Activated naive CD4-positive, alpha-beta T cell treated with Interleukin-2 at 50 U/mL for 16 hours (primary cell): ENCODE measurements around the gene PLS1.
"Not testable (repeated sequence)": the region's sequence is repeated elsewhere in the genome, so short reads cannot be mapped to it uniquely, and the experiment has no call there.

Experiments used
- DNase-seq: peaks from one replicate; pipeline ENCODE4 v3.0.0-alpha.2; 2020

Gene PLS1

DNA sequence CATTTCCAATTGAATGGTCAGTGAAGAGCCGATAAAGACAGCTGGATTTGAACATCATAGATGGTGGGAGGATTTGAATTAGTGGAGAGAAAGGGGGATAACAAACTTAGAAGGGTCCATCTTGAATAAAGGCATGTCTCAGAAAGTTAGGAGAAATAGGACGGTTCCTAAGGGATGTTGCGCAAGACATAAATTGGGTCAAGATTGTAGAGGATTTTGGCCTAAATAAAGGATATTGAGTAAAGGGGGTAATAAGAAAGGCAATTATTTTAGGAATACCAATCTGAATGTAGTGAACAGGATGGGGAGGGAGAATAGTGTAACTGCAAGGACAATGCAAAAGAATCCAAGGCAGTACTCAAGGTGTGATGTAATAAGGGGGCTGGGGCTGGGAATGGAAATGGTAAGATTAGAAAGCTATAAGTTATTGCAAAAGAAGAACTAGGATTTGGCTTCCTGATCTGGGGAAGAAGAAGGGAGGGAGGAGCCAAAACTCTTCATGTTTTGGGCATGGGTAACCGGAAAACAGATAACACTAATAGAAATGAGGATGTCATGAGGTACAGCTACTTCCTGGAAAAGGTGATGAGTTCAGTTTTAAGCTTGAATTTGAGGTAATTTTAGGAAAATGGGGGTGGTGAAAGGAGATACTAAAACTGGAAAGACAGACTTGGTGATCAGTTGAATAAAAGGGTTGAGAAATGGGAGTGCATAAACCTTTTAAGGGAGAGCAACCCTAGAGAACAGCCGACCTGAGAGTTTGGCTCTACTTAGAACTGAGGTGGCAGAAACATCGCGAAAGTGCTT, 110.3 kb downstream of the PLS1 start:
- DNase-seq = no peak

DNA sequence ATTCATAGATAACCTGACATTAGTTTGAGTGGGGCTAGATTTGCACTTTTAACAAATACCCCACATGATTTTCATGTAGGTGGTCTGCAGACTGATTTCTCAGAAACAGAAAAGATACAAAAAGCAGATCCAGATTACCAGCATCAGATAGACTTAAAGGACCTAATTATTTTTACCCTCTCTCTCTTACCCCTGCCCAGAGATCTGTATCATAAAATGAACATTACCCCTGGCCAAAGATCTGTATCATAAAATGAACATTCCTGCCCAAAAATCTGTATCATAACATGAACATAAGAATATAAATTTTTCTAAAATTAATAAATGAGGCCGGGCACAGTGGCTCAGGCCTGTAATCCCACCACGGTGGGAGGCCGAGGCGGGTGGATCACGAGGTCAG, 113.0 kb downstream of the PLS1 start:
- DNase-seq = no peak

DNA sequence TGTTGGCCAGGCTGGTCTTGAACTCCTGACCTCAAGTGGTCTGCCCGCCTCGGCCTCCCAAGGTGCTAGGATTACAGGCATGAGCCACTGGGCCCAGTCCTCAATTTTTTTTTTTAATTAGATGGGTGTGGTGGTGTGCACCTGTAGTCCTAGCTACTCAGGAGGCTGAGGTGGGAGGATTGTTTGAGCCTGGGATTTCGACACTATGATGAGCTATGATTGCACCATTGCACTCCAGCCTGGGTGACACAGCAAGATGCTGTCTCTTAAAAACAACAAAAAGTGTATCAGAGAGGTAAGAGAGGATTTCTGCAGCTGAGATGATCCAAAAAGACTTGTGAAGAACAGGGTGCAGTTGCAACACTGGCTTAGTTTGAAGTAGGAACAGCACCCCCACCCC, 118.7 kb downstream of the PLS1 start:
- not testable (repeated sequence) for DNase-seq

DNA sequence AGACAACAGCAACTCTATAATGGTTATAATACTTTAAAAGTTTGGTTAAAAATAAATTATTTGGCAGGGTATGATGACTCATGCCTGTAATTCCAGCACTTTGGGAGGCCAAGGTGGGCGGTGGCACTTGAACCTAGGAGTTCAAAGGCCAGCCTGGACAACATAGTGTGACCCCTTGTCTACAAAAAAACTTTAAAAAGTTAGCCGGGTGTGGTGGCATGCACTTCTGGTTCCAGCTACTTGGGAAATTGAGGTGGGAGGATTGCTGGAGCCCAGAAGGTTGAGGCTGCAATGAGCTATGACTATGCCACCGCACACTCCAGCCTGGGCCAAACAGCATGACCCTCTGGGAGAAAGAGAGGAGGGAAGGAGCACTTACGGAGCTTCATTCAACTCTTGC, 119.9 kb downstream of the PLS1 start:
- no peak for DNase-seq

DNA sequence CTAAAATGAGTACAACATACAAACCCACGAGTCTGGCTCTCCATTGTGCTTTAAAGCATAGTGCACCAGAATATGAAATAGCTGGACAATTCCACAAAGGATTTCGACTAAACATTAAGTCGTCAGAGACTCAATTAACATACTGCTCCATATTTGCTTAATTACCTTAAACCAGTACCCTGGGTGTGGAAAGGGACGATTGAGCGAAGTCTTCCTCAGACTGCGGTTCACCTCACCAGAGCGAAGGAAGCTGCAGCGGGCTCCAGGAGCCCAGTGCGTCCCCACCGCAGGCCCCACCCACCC, 127.4 kb downstream of the PLS1 start:
- no peak for DNase-seq

DNA sequence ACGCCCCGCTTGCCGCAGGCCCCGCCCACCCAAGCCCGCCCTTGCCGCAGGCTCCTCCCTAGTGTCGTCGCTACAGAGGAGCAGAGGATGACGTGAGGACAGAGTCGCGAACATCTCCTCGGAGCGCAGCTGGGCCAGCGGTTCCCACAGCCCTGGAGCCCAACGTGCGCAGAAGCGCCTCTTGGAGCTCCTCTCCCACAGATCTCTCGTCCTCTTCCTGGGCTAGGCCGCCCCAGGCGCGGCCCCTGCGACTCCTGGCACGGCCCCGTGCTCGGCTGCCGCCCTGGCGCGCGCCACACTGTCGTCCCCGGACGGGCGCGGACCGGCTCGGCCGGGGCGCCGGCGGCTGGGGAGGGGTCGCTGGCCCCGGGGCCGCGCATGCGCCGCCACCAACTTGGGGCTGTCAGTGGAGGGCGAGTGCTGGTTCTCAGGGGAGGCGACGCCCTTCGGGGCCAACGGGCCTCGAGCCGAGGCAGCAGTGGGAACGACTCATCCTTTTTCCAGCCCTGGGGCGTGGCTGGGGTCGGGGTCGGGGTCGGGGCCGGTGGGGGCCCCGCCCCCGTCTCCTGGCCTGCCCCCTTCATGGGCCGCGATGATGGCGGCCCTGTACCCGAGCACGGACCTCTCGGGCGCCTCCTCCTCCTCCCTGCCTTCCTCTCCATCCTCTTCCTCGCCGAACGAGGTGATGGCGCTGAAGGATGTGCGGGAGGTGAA, 127.9 kb downstream of the PLS1 start, which contains the start of gene TRPC1:
Gene TRPC1, plus strand, starts transcription at position 67 of the 714 bp plus-strand sequence. Its CDS starts 526 bp downstream, at position 593.
- peak; percentile 75 for DNase-seq

DNA sequence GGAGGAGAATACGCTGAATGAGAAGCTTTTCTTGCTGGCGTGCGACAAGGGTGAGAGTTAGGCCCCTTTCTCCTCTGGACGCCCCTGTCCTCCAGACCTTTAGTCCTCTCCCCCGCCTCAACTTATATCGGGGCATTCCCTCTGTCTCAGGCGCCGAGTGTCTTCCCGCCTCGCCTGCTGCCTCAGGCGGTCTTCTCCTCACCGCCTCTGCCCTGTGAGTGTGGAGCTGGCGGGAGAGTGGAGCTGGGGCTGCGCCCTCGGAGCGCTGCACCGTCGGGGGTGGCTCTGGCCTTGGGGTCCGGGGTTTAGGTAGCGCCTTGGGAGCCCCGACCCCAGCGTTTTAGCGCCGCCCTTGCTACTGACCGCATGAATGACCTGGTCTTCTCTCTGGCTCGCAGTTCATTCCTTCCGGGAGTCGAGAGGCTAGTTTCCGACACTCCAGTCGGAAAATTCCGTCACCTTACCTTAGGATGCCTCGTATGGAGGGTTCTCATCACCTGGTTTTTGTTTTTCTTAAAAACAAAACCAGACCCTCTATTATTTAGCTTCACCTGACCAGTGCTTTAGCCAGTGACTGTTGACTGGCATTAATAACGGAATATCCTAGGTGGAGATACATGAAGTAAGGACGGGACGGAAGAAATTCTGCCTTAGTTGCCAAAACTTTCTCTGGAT, 128.6 kb downstream of the PLS1 start:
- DNase-seq = no peak

DNA sequence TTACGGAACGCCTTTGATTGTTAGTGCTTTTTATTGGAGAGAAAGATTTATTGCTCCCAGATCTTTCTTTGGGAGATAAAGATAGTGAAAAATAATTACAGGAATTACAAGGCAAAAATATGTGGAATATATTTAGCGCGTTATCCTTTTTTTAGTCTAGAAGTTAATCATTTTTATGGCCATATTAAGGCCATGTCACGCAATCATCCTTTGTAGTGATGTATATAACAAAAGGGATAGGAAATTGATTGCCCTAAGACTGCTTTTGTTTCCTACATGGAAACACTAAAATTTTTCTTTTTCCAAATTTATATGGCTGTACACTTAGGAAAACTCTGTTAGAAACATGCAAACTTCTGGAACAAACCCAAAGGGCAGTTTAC, 129.2 kb downstream of the PLS1 start:
- DNase-seq = no peak

DNA sequence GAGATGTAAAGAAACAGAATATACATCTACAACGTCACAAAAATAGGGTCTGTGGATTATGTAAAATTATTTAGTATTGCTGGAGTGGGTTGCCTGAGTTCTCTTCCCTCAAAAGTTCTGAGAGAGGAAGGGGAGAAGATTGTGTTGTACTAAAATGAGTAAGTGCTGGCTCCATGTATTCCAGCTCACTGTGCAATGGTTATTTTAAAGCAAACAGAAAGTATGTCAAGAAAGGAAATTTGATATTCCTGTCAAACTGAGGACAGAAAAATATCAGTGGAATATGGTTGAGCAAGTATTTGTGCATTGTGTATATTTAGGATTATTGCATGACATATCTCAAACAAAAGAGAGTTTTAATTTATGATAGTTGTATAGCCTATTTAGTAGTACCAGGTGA, 129.8 kb downstream of the PLS1 start:
- DNase-seq = no peak

DNA sequence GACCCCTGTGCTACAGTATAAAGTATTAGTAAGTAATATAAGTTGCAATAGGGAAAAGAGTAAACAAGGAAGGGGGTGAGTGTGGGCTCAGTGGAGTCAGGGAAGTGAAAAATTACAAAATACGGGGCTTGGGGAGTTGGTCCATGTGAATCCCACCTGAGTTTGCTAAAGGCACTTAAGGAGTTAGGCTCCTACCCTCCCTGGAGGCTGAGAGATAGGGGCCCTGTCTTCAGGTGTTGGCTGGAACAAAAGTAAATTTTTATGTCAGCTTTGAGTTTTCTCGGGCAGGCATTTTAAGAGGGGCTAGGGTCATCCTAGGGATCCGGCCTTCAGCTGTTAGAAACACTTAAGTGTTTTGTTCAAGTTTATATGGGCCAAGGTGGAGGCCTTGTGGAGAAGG, 135.9 kb downstream of the PLS1 start:
- DNase-seq = no peak

DNA sequence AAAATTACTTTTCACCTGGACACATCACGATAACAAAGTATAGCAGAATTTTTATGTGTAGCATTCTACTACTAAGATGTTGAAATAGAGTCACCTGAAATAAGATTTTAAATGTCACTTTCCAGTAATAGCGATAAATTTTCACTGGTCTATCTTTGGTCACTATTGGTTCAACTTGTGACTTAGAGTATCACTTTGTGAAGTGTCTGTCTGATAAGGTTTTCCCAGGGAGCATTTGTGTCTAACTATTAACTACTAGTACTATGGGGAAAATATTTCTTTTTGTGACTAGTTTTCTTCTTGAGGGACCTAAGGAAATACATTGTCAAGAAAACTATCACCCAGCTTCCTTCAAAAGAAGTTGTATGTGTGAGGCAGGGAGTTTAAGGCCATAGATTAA, 138.6 kb downstream of the PLS1 start:
- DNase-seq = no peak

DNA sequence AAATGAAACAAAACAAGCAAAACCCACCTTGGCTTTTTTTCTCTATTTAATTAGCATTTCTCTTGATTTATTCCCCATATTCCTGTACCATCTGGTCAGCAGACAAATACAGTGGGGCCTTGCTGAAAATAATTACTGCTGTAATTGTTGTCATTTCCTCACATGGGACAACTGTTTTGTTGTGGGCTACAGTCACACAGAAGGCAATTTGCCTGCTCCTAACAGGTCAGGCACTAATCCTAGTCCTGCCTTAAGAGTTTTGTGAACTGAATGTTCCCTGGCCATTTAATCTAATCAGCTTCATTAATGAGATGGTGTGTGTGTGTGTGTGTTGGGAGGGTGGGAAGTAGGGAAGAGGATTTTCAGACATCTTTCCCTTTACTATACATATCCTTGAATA, 139.3 kb downstream of the PLS1 start:
- no peak for DNase-seq

DNA sequence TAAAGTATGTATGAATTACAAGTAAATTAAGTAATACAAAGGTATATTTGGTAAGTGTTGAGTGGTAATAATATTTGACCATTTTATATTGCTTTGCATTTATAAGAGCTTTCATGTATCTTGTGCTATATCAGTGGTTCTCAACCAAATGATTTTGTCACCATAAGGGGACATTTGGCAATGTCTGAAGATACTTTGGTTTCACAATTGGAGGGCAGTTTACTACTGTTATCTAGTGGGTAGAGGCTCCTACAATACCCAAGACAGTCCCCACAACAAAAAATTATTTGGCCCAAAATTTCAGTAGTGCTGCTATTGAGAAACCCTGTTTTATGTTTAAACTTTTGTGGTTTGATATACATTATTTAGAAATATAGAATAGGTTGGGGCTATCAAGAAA, 142.2 kb downstream of the PLS1 start:
- DNase-seq = no peak

DNA sequence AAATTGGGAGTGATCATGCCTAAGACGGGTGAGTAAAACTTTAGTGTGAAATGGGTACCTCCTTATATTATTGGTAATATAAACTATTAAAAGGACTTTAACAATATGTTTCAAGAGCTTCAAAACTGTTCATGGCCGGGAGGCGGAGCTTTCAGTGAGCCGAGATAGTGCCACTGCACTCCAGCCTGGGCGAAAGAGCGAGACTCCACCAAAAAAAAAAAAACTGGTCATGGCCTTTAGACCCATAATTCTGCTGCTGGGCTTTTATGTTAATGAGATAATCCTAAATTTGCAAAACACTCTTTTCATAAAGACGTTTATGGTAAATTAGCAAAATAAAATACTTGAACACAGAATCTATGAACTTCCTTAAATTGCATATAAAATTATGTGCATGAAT, 150.5 kb downstream of the PLS1 start:
- no peak for DNase-seq

DNA sequence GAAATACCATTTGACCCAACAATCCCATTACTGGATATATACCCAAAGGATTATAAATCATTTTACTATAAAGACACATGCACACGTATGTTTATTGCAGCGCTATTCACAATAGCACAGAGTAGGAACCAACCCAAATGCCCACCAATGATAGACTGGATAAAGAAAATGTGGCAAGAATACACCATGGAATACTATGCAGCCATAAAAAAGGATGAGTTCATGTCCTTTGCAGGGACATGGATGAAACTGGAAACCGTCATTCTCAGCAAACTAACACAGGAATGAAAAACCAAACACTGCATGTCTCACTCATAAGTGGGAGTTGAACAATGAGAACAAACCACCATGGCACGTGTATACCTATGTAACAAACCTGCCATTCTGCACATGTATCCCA, 154.3 kb downstream of the PLS1 start:
- not testable (repeated sequence) for DNase-seq

DNA sequence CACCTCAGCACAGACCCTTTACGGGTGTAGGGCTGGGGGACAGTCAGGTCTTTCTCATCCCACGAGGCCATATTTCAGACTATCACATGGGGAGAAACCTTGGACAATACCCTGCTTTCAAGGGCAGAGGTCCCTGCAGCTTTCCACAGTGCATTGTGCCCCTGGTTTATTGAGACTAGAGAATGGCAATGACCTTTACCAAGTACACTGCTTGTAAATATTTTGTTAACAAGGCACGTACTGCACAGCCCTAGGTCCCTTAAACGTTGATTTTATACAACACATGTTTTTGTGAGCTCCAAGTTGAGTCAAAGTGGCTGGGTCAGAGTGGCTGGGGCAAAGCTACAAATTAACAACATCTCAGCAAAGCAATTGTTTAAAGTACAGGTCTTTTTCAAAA, 156.4 kb downstream of the PLS1 start:
- not testable (repeated sequence) for DNase-seq

DNA sequence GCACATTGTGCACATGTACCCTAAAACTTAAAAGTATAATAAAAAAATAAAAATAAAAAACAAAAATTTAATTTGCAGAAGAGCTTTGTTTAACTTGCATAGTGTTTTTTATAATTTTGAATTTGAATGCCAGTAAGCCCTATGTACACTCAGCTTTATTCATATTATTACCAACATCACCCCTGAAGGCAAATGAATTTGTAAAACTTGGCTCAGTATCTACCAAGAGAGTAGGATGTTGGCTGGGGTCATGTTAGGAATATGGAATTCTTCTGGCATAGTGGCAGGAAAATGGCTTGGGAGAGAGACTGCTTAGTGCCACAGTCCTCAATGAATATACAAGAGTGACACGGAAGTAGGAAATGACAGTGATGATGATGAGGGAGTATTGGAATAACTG, 158.3 kb downstream of the PLS1 start:
- no peak for DNase-seq
